Mesenteric fat pad (tissue), 1 donor: Measurements from ENCODE around the gene ELMO1. TPM values are rescaled to one million over a fixed set of nuclear protein-coding genes. Genes with fewer than 3 reads are reported as not detected.

Experiments
- DNase-seq: peaks from one replicate; pipeline ENCODE4 v3.0.0-alpha.2; 2020; ENCODE audit warnings: low spot score
- total RNA-seq: library from RNA; stranded (reverse); fragmentation: NEBNext Ultra II Directional; extraction: Animal tissue kit (Norgen Biotek cat#: 25700); gene quantifications from one replicate; pipeline ENCODE4 v1.2.1, GENCODE V29; 2021
- donor health status: DM: yes; HTN: yes; CAD: no.

ELMO1 gene
- total RNA-seq, 1 donor from 2014 or later = 48.9 TPM

- DNase-seq = no peak
These were observed 378.2 kb downstream of the ELMO1 start for GRCh38 chr7:37070471-37070870.

GRCh38 chr7:37070031-37070430, 378.6 kb downstream of the ELMO1 start:
- no peak for DNase-seq

DNA sequence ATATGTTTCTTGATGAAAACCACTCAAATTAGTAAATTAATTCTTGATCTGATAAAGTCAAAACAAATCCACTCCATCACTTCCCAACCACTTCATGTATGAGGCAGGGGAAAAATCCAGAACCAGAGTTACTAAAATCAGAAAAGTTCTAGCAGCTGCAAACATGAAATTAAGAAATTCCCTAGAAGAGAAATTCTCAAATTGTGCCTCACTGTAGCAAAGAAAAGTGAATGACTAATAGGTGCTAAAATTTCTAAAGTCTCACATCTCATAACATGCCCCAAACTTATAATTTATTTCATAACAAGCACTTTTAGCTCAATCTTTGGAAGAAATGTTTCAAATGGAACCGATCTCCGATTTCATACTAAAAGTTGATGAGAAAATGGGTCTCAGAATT, 379.3 kb downstream of the ELMO1 start:
- no peak for DNase-seq

DNA sequence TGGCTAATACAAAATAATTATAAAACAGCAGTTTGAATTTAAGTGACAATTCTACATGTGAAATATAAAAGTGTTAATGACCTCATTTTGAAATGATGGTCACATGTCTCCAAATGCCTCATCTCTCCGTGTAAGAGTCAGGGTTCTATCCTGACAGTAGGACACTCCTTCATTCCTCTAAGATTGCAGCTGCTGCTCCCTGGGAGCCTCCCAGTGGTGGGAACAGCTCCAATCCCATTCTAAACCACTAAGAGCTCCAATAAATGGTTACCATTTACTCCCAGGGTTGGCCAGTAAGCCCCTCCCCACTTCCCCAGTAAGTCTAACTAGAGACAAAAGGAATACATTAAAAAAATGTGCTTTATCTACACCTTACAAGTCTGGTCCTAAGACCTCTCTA, 379.8 kb downstream of the ELMO1 start:
- DNase-seq = no peak

- no peak for DNase-seq
These were observed 380.6 kb downstream of the ELMO1 start for GRCh38 chr7:37068038-37068437.

- DNase-seq = no peak
These were observed 382.8 kb downstream of the ELMO1 start for GRCh38 chr7:37065779-37066271.

DNA sequence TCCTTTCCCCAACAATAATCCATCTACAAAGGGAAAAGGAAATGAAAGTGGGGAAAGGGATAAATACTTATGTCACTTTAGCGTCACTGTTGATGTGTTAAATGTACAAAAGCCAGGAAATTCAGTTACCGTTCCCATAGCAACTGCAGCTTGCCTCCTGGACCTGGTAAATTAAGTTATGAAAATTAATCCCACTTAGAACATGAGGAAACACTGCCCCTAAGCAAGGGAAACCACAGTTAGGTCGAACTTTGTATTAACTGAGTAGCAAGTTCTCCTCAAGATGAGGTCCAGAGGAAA, 386.2 kb downstream of the ELMO1 start:
- no peak for DNase-seq

- DNase-seq = no peak
These were observed 386.7 kb downstream of the ELMO1 start for GRCh38 chr7:37061849-37062559.

- DNase-seq = no peak
These were observed 392.3 kb downstream of the ELMO1 start for GRCh38 chr7:37056234-37056912.

DNA sequence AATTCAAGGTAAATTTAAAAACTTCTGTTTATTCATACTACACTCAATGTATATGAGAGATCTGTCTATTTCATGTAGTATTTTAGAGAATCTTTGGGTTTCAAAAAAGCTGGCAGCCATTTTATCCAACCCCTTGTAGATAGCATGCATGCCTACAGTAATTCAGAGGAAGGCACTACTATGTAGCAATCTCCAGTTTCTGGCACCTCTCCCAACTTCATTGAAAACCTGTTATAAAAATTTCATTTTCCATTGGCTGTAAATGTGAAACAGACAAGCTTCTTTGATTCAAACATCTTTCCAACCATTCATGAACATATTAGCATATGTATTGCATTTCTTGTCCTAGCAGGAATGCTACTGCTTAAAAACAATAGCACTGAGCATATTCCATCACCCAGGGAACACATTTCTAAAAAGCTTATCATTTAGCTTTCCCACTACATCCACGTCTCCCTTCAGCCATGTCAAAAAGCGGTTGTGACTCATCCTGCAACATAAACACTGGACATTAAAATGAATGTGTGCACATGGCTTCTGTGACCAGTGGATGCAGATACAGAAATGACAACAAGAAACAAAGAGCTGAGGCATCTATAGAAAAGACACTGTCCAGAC, 393.9 kb downstream of the ELMO1 start:
- no peak for DNase-seq

- DNase-seq = no peak
These were observed 396.0 kb downstream of the ELMO1 start for GRCh38 chr7:37052705-37053104.

- no peak for DNase-seq
These were observed 397.9 kb downstream of the ELMO1 start for GRCh38 chr7:37050801-37051200.

GRCh38 chr7:37048674-37049073, 400.0 kb downstream of the ELMO1 start:
- DNase-seq = no peak

DNA sequence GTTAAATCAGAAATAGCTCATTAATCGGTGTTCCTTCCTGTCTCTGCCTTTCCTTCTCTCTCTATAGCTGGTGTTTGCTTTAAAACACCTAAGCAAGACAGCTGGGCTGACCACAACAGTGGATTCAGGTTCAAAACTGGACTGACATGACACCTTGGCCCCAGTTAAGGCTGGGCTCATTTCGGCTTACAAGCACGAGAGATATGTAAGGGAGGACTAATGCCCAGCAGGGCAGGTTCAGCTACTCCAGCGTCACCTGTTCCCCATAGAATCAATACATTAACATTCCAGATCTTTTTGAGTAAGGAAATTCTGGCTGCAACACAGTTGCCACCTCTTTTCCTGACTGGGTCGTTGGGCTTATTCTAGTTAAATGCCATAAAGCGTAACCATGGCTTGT, 401.4 kb downstream of the ELMO1 start:
- DNase-seq = no peak

- DNase-seq = no peak
These were observed 402.1 kb downstream of the ELMO1 start for GRCh38 chr7:37046531-37047079.

- DNase-seq = no peak
These were observed 402.9 kb downstream of the ELMO1 start for GRCh38 chr7:37045681-37046179.

- DNase-seq = no peak
These were observed 407.2 kb downstream of the ELMO1 start for GRCh38 chr7:37041461-37041860.

DNA sequence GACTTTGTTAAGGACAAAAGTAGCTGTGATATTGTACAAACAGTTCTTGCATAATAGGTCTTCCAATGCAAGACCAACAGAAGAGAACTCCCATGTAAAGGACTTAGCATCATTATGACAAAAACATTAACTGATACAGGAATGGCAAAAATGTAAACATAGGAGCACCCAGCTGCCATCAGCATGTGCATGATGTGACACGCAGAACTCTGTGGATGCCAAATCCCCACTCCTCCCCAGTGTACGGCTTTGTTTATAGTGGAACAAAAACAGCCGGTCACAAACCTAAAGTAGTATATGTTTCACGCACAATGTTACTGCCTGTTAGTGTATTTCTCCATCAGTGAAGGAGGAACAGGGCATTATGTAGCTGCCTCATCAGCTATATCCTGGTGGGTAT, 408.3 kb downstream of the ELMO1 start:
- no peak for DNase-seq

- DNase-seq = no peak
These were observed 409.4 kb downstream of the ELMO1 start for GRCh38 chr7:37039131-37039749.

GRCh38 chr7:37038706-37039105, 410.0 kb downstream of the ELMO1 start:
- no peak for DNase-seq

DNA sequence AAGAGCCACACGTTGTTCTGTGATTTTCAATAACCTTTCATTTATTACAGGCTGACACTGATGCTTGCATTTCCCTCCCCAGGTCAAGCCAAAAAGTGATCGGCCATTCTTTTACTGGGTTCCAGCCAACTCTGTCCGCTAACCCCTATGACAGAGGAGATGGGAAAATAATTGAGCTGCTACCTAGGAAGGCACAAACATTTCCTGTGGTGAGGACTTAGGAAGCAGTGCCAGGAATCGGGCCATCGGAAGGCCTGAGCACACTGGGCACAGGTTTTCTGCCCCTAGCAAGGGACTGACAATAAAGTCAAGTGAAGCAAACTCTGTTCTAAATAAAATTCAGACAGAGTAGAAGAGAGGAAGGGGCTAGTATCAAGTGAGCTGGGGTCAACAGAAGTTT, 411.4 kb downstream of the ELMO1 start:
- no peak for DNase-seq

DNA sequence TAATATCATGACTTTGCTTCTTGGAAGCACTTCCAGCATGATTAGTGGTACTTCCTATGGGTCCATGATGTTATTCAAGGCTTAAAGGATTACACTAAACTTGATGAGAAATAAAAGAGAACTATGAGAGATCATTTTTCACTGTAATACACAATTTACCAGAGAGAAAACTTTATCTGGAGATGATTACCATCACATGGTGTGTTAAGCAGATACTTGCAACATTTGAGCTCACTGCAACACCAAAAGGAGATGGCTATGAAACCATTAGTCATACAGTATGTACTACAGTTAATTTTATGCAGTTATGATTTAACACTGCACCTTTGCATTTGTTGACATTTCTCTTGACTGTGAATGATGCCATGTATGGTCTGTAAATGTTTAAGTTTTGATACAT, 413.0 kb downstream of the ELMO1 start:
- no peak for DNase-seq
